ENCODE data around the gene CDYL2.

Gene CDYL2

GRCh38 chr16:80708823-80709222 lies 95.6 kb downstream of the CDYL2 start:
- no peak for DNase-seq (ENCODE audit: low read depth, low spot score)

- no peak for DNase-seq (ENCODE audit: low read depth, low spot score)
Measured at GRCh38 chr16:80707686-80708085, 96.7 kb downstream of the CDYL2 start.

GRCh38 chr16:80705596-80705995 lies 98.8 kb downstream of the CDYL2 start:
- DNase-seq (ENCODE audit: low read depth, low spot score): no peak

- DNase-seq (ENCODE audit: low read depth, low spot score): no peak
Measured at GRCh38 chr16:80704751-80705505, 99.5 kb downstream of the CDYL2 start.

GRCh38 chr16:80703131-80704071 lies 101.0 kb downstream of the CDYL2 start:
- DNase-seq (ENCODE audit: low read depth, low spot score): no peak

- no peak for DNase-seq (ENCODE audit: low read depth, low spot score)
Measured at GRCh38 chr16:80702696-80703095, 101.7 kb downstream of the CDYL2 start.

GRCh38 chr16:80700558-80700957 lies 103.8 kb downstream of the CDYL2 start:
- DNase-seq (ENCODE audit: low read depth, low spot score): no peak

- no peak for DNase-seq (ENCODE audit: low read depth, low spot score)
Measured at GRCh38 chr16:80695020-80695419, 109.4 kb downstream of the CDYL2 start.

GRCh38 chr16:80693553-80693952 lies 110.8 kb downstream of the CDYL2 start:
- DNase-seq (ENCODE audit: low read depth, low spot score): no peak

- DNase-seq (ENCODE audit: low read depth, low spot score): no peak
Measured at GRCh38 chr16:80692270-80692669, 112.1 kb downstream of the CDYL2 start.

- DNase-seq (ENCODE audit: low read depth, low spot score): no peak
Measured at GRCh38 chr16:80691111-80691741, 113.2 kb downstream of the CDYL2 start.

- DNase-seq (ENCODE audit: low read depth, low spot score): no peak
Measured at GRCh38 chr16:80689487-80689886, 114.9 kb downstream of the CDYL2 start.

GRCh38 chr16:80687606-80688005 lies 116.8 kb downstream of the CDYL2 start:
- DNase-seq (ENCODE audit: low read depth, low spot score): no peak

- DNase-seq (ENCODE audit: low read depth, low spot score): no peak
Measured at GRCh38 chr16:80684906-80685305, 119.5 kb downstream of the CDYL2 start.

- DNase-seq (ENCODE audit: low read depth, low spot score): no peak
Measured at GRCh38 chr16:80684136-80684765, 120.1 kb downstream of the CDYL2 start.

- DNase-seq (ENCODE audit: low read depth, low spot score): no peak
Measured at GRCh38 chr16:80683646-80684045, 120.8 kb downstream of the CDYL2 start.

GRCh38 chr16:80682421-80683070 lies 121.9 kb downstream of the CDYL2 start:
- no peak for DNase-seq (ENCODE audit: low read depth, low spot score)

- no peak for DNase-seq (ENCODE audit: low read depth, low spot score)
Measured at GRCh38 chr16:80681436-80681835, 123.0 kb downstream of the CDYL2 start.

- no peak for DNase-seq (ENCODE audit: low read depth, low spot score)
Measured at GRCh38 chr16:80680839-80681238, 123.6 kb downstream of the CDYL2 start.

- no peak for DNase-seq (ENCODE audit: low read depth, low spot score)
Measured at GRCh38 chr16:80680046-80680445, 124.4 kb downstream of the CDYL2 start.

- DNase-seq (ENCODE audit: low read depth, low spot score): no peak
Measured at GRCh38 chr16:80674884-80675283, 129.5 kb downstream of the CDYL2 start.

Data from iPS DF 19.7 (cell line).